ENCODE data around the gene GUCD1.

DNA sequence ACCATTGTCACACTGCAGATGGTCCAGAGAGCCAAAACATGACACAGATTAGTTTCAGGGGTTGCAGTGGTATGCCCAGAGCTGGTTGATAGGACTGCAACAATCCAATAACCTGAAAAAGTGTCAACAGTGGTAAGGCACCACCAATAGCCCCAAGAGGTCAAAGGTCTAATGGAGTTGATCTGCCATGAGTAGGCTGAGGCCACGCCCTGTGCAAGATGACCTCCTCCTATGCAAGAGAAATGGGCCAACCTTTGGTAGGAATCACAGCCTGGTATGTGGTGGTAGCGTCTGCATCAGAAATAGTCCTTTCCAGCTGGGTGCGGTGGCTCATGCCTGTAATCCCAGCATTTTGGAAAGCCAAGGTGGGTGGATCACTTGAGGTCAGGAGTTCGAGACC lies 19.6 kb downstream of the GUCD1 start:
- TF ChIP-seq, protein P1, sequence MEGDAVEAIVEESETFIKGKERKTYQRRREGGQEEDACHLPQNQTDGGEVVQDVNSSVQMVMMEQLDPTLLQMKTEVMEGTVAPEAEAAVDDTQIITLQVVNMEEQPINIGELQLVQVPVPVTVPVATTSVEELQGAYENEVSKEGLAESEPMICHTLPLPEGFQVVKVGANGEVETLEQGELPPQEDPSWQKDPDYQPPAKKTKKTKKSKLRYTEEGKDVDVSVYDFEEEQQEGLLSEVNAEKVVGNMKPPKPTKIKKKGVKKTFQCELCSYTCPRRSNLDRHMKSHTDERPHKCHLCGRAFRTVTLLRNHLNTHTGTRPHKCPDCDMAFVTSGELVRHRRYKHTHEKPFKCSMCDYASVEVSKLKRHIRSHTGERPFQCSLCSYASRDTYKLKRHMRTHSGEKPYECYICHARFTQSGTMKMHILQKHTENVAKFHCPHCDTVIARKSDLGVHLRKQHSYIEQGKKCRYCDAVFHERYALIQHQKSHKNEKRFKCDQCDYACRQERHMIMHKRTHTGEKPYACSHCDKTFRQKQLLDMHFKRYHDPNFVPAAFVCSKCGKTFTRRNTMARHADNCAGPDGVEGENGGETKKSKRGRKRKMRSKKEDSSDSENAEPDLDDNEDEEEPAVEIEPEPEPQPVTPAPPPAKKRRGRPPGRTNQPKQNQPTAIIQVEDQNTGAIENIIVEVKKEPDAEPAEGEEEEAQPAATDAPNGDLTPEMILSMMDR (IDR thresholded peaks at IDR 0.05): no peak
- TF ChIP-seq POLR2A (IDR thresholded peaks at IDR 0.05): no peak

All from esophagus squamous epithelium (tissue), 4 donors.